ENCODE measurements around the gene TSPAN7. TPM values are rescaled to one million over a fixed set of nuclear protein-coding genes. Genes with fewer than 3 reads are reported as not detected.

TSPAN7 gene
- total RNA-seq, 5 donors from 2014 or later (not counting 1 experiment from before 2014, with no cell fraction given), result 0.62 to 1.3 (median 0.73) TPM; not detected in 2

DNA sequence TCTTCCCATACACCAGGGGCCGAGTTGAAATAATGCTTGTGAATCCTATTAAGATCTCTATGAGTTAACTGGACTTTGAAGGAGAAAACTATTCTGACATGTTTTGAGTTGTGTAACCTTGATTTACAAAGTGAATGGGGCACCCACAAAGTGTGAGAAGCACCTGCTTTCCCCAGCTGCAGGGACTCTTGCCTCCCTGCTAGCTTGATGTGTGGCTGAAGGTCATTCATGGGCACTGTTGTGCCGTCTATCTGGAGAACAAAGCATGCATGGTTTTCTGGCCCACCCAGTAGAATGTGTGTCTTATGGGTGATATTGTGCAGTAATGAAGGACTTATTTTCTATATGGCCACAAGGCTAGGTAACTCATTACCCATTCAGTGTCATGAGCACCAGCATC lies 53.1 kb downstream of the TSPAN7 start:
- CTCF ChIA-PET, result interaction anchor here in 1 of 2 donors (0.6 kb wide), 1 partner anchor 271 kb away, joined by 3 read pairs; no protein-coding TSS in a partner anchor
- H3K4me1 ChIP-seq (ENCODE audit: control insufficient read depth in 1 of 2, extremely low read depth in 1 of 2, insufficient read depth in 2 of 2, low read length in 2 of 2), result no peaks in the 10 kb centered on the region
- Mint-ChIP-seq H3K9me3 (no peaks in the 10 kb centered on the region), H3K4me3 (no peak overlapping the region), H3K4me1 (no peaks in the 10 kb centered on the region), H3K36me3 (no peaks in the 10 kb centered on the region), H3K27me3 (peaks cover 0 to 24% of the 10 kb centered on the region in 2 donors), H3K27ac (no peak overlapping the region)
- no peaks in the 10 kb centered on the region for H3K27me3 ChIP-seq (replicated peaks in 1 of 2; ENCODE audit: control insufficient read depth in 2 of 2, extremely low read depth in 1 of 2, insufficient read depth in 2 of 2, low read length in 1 of 2)
- POLR2A ChIA-PET, result no interaction called here
- ATAC-seq (replicated peaks in 1 of 4) (no peak), DNase-seq (no peak)
- H3K27ac ChIP-seq (ENCODE audit: low read length), result no peak overlapping the region
- WGBS (ENCODE audit: insufficient coverage), result no CpG with 5 or more reads among the region's 2 CpGs
- no peaks in the 10 kb centered on the region for H3K36me3 ChIP-seq (ENCODE audit: control insufficient read depth in 2 of 2, extremely low read depth in 1 of 2, insufficient read depth in 1 of 2, low read length in 1 of 2)
- H3K4me3 ChIP-seq (ENCODE audit: control insufficient read depth in 1 of 2, extremely low read depth in 1 of 2, low read length in 1 of 2), result no peak overlapping the region
- no peaks in the 10 kb centered on the region for H3K9me3 ChIP-seq

DNA sequence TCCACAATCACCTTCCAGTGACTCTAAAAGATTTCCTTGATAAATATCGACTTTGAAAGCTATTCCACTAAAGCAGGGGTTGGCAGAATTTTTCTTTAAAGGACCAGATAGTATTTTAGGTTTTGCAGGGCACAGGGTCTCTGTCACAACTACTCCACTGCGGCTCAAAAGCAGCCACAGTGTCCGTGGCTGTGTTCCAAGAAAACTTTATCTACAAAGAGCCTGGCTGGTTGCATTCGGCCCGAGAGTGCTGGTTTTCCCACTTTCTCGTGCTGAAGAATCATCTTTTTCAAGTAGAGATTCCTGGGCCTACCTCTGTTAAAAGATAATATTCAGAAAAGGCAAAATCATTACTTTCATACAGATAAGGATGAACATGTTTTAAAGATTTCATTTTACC lies 55.6 kb downstream of the TSPAN7 start:
- Mint-ChIP-seq H3K9me3 (no peaks in the 10 kb centered on the region), H3K4me3 (no peak overlapping the region), H3K4me1 (no peaks in the 10 kb centered on the region), H3K27ac (no peak overlapping the region), H3K27me3 (peaks cover 2 to 28% of the 10 kb centered on the region in 2 donors), H3K36me3 (no peaks in the 10 kb centered on the region)
- no peaks in the 10 kb centered on the region for H3K9me3 ChIP-seq
- no peak overlapping the region for H3K4me3 ChIP-seq (ENCODE audit: control insufficient read depth in 1 of 2, extremely low read depth in 1 of 2, low read length in 1 of 2)
- CTCF ChIA-PET, result no interaction called here
- no peak overlapping the region for H3K27ac ChIP-seq (ENCODE audit: low read length)
- no CpG with 5 or more reads among the region's 6 CpGs for WGBS (ENCODE audit: insufficient coverage)
- no peaks in the 10 kb centered on the region for H3K27me3 ChIP-seq (replicated peaks in 1 of 2; ENCODE audit: control insufficient read depth in 2 of 2, extremely low read depth in 1 of 2, insufficient read depth in 2 of 2, low read length in 1 of 2)
- DNase-seq, result no peak
- no peaks in the 10 kb centered on the region for H3K36me3 ChIP-seq (ENCODE audit: control insufficient read depth in 2 of 2, extremely low read depth in 1 of 2, insufficient read depth in 1 of 2, low read length in 1 of 2)
- POLR2A ChIA-PET, result no interaction called here
- ATAC-seq (replicated peaks in 1 of 4), result no peak
- no peaks in the 10 kb centered on the region for H3K4me1 ChIP-seq (ENCODE audit: control insufficient read depth in 1 of 2, extremely low read depth in 1 of 2, insufficient read depth in 2 of 2, low read length in 2 of 2)

DNA sequence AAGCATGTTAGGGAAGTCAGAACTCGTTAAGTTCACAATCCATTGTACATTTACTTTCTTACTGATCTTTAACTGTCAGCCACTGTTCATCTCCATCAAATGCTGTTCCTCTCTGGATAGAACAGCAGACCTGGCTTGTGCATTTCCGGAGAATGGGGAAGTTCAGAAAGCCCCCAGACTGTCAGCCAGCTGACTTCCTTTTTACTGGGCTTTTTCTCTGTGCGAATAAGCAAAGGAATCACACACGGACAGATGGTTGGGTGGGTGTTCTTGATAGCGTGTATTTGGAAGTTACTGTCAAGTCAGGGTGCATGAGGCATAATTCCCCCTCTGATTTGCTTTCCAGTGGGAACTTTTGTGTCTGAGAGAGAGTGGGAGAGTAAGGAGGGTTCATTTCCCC lies 56.8 kb downstream of the TSPAN7 start:
- ChIA-PET CTCF (no interaction called here), POLR2A (no interaction called here)
- WGBS (ENCODE audit: insufficient coverage), result no CpG with 5 or more reads among the region's 5 CpGs
- no peak for ATAC-seq (replicated peaks in 1 of 4)
- H3K36me3 ChIP-seq (ENCODE audit: control insufficient read depth in 2 of 2, extremely low read depth in 1 of 2, insufficient read depth in 1 of 2, low read length in 1 of 2), result no peaks in the 10 kb centered on the region
- Mint-ChIP-seq H3K9me3 (no peaks in the 10 kb centered on the region), H3K27me3 (peaks cover 2 to 34% of the 10 kb centered on the region in 2 donors), H3K27ac (no peak overlapping the region), H3K4me3 (no peak overlapping the region), H3K4me1 (no peaks in the 10 kb centered on the region), H3K36me3 (no peaks in the 10 kb centered on the region)
- no peak overlapping the region for H3K4me3 ChIP-seq (ENCODE audit: control insufficient read depth in 1 of 2, extremely low read depth in 1 of 2, low read length in 1 of 2)
- no peak for DNase-seq
- H3K27me3 ChIP-seq (replicated peaks in 1 of 2; ENCODE audit: control insufficient read depth in 2 of 2, extremely low read depth in 1 of 2, insufficient read depth in 2 of 2, low read length in 1 of 2), result no peaks in the 10 kb centered on the region
- no peaks in the 10 kb centered on the region for H3K9me3 ChIP-seq
- no peaks in the 10 kb centered on the region for H3K4me1 ChIP-seq (ENCODE audit: control insufficient read depth in 1 of 2, extremely low read depth in 1 of 2, insufficient read depth in 2 of 2, low read length in 2 of 2)
- no peak overlapping the region for H3K27ac ChIP-seq (ENCODE audit: low read length)

DNA sequence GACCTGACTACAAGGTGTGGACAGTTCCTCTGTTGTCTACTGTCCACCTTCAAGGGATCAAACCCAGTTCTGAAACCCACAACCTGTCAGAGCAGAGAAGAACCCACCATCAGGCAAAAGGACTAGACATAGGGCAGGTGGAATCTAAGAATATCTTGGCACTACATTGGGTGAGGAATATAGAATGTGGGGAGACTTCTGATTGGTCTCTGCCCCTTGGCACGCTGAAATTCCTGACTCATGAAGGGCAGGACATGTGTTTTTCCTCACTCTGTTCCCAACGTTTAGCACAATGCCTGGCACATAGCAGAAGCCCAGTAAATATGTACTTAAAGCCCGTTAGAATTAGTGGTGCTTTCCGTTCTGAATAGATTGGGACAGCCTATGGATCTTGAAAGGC lies 59.3 kb downstream of the TSPAN7 start:
- no peaks in the 10 kb centered on the region for H3K27me3 ChIP-seq (replicated peaks in 1 of 2; ENCODE audit: control insufficient read depth in 2 of 2, extremely low read depth in 1 of 2, insufficient read depth in 2 of 2, low read length in 1 of 2)
- no peak overlapping the region for H3K27ac Mint-ChIP-seq
- no peaks in the 10 kb centered on the region for H3K9me3 ChIP-seq
- H3K27me3 Mint-ChIP-seq, result peaks cover 7 to 34% of the 10 kb centered on the region in 2 donors
- no peaks in the 10 kb centered on the region for H3K9me3 Mint-ChIP-seq
- no peaks in the 10 kb centered on the region for H3K4me1 ChIP-seq (ENCODE audit: control insufficient read depth in 1 of 2, extremely low read depth in 1 of 2, insufficient read depth in 2 of 2, low read length in 2 of 2)
- H3K27ac ChIP-seq (ENCODE audit: low read length), result no peak overlapping the region
- no peak overlapping the region for H3K4me3 ChIP-seq (ENCODE audit: control insufficient read depth in 1 of 2, extremely low read depth in 1 of 2, low read length in 1 of 2)
- no peaks in the 10 kb centered on the region for H3K36me3 Mint-ChIP-seq
- DNase-seq (no peak), ATAC-seq (replicated peaks in 1 of 4) (no peak)
- no peak overlapping the region for H3K4me3 Mint-ChIP-seq
- H3K4me1 Mint-ChIP-seq, result no peaks in the 10 kb centered on the region
- ChIA-PET CTCF (no interaction called here), POLR2A (no interaction called here)
- H3K36me3 ChIP-seq (ENCODE audit: control insufficient read depth in 2 of 2, extremely low read depth in 1 of 2, insufficient read depth in 1 of 2, low read length in 1 of 2), result no peaks in the 10 kb centered on the region
- 73% methylated on average over 2 of the region's 4 CpGs for WGBS (ENCODE audit: insufficient coverage)

DNA sequence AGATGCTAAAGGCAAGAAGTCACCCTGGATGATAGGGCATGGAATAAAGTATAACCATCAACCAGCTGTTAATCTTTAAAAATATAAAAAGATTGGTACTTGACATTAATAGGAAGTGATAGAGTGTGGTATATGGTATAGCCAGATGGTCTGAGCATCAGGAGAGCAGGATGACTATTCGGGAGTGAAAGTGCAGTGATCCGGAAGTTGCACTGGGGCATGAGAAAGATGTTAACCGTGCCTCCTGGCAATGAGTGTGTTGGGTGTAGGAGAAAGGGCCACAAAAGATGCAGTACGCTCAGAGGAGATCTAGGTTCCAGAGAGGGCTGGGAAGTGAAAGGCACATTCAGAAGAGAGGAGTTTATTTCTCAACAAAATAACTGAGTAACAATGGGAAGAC lies 65.0 kb downstream of the TSPAN7 start:
- Histone ChIP-seq H3K36me3 (ENCODE audit: control insufficient read depth in 2 of 2, extremely low read depth in 1 of 2, insufficient read depth in 1 of 2, low read length in 1 of 2) (no peaks in the 10 kb centered on the region), H3K4me1 (ENCODE audit: control insufficient read depth in 1 of 2, extremely low read depth in 1 of 2, insufficient read depth in 2 of 2, low read length in 2 of 2) (no peaks in the 10 kb centered on the region), H3K27me3 (replicated peaks in 1 of 2; ENCODE audit: control insufficient read depth in 2 of 2, extremely low read depth in 1 of 2, insufficient read depth in 2 of 2, low read length in 1 of 2) (no peaks in the 10 kb centered on the region), H3K4me3 (ENCODE audit: control insufficient read depth in 1 of 2, extremely low read depth in 1 of 2, low read length in 1 of 2) (no peak overlapping the region), H3K27ac (ENCODE audit: low read length) (no peak overlapping the region), H3K9me3 (no peaks in the 10 kb centered on the region)
- ChIA-PET POLR2A (no interaction called here), CTCF (no interaction called here)
- ATAC-seq (replicated peaks in 1 of 4), result no peak
- no peak overlapping the region for H3K4me3 Mint-ChIP-seq
- peaks cover 7 to 25% of the 10 kb centered on the region in 2 donors for H3K27me3 Mint-ChIP-seq
- 66% methylated on average over 3 of the region's 4 CpGs for WGBS (ENCODE audit: insufficient coverage)
- no peaks in the 10 kb centered on the region for H3K9me3 Mint-ChIP-seq
- H3K36me3 Mint-ChIP-seq, result no peaks in the 10 kb centered on the region
- no peak for DNase-seq
- no peak overlapping the region for H3K27ac Mint-ChIP-seq
- no peaks in the 10 kb centered on the region for H3K4me1 Mint-ChIP-seq

DNA sequence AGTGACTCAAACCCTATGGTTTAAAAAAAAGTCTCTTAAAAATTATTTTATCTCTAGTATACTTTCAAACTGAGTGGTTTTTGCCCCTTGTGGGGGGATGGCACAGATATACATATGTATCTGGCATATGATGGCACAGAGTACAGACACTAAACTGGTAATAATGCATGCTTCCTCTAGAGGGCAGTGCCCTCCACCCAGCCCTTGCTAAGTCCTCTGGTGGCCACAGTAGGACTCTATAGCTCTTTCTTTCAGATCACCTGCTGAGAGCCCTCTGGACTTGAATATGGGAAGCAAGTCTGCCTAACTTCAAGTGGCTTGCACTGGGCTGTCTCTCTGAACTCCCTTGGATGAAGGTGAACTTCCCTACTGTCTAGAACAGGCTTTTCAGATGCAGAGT lies 66.3 kb downstream of the TSPAN7 start:
- H3K4me3 Mint-ChIP-seq, result no peak overlapping the region
- ATAC-seq (replicated peaks in 1 of 4) (peak in 2 of 4 experiments; percentile 50 to 52), DNase-seq (peak in 9 of 35 experiments; percentile 0 to 26 (median 1))
- Histone ChIP-seq H3K36me3 (ENCODE audit: control insufficient read depth in 2 of 2, extremely low read depth in 1 of 2, insufficient read depth in 1 of 2, low read length in 1 of 2) (no peaks in the 10 kb centered on the region), H3K9me3 (no peaks in the 10 kb centered on the region), H3K27me3 (replicated peaks in 1 of 2; ENCODE audit: control insufficient read depth in 2 of 2, extremely low read depth in 1 of 2, insufficient read depth in 2 of 2, low read length in 1 of 2) (no peaks in the 10 kb centered on the region), H3K4me3 (ENCODE audit: control insufficient read depth in 1 of 2, extremely low read depth in 1 of 2, low read length in 1 of 2) (no peak overlapping the region), H3K4me1 (ENCODE audit: control insufficient read depth in 1 of 2, extremely low read depth in 1 of 2, insufficient read depth in 2 of 2, low read length in 2 of 2) (no peaks in the 10 kb centered on the region), H3K27ac (ENCODE audit: low read length) (no peak overlapping the region)
- H3K4me1 Mint-ChIP-seq, result peaks cover 4 to 7% (median 6%) of the 10 kb centered on the region in 3 donors
- no peaks in the 10 kb centered on the region for H3K36me3 Mint-ChIP-seq
- peaks cover 6 to 19% of the 10 kb centered on the region in 2 donors for H3K27me3 Mint-ChIP-seq
- no peak overlapping the region for H3K27ac Mint-ChIP-seq
- CTCF ChIA-PET, result interaction anchor here in 1 of 2 donors (0.6 to 0.7 kb wide), 2 partner anchors 26 to 1588 kb away, joined by 4 read pairs; no protein-coding TSS in a partner anchor
- POLR2A ChIA-PET, result interaction anchor here in 1 of 2 donors (0.6 kb wide), 1 partner anchor 58 kb away, joined by 5 read pairs; no protein-coding TSS in a partner anchor
- H3K9me3 Mint-ChIP-seq, result no peaks in the 10 kb centered on the region

DNA sequence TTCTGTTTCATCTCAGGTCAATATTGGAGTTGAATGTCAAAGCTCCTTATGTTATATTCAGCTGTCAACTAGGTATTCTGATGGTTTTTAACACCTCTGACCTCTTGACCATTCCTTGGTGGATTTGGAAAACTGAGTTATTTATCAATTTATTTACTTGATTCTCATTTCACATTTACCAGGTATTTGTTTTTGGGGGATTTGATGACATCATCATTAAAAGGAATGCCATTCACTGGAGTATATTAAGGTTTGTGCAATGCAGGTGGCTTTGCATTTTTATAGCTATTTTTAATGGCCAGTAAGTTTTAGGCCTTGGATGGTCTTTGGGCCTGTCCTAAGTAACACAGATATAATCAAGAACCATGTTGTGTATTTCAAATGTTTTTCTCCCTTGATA lies 67.2 kb downstream of the TSPAN7 start:
- Mint-ChIP-seq H3K4me3 (no peak overlapping the region), H3K27ac (no peak overlapping the region), H3K36me3 (no peaks in the 10 kb centered on the region), H3K4me1 (peaks cover 4 to 9% (median 6%) of the 10 kb centered on the region in 3 donors), H3K27me3 (peaks cover 6 to 17% of the 10 kb centered on the region in 2 donors), H3K9me3 (no peaks in the 10 kb centered on the region)
- no peaks in the 10 kb centered on the region for H3K36me3 ChIP-seq (ENCODE audit: control insufficient read depth in 2 of 2, extremely low read depth in 1 of 2, insufficient read depth in 1 of 2, low read length in 1 of 2)
- no peaks in the 10 kb centered on the region for H3K9me3 ChIP-seq
- H3K4me1 ChIP-seq (ENCODE audit: control insufficient read depth in 1 of 2, extremely low read depth in 1 of 2, insufficient read depth in 2 of 2, low read length in 2 of 2), result no peaks in the 10 kb centered on the region
- H3K27ac ChIP-seq (ENCODE audit: low read length), result no peak overlapping the region
- ChIA-PET POLR2A (no interaction called here), CTCF (no interaction called here)
- ATAC-seq (replicated peaks in 1 of 4), result no peak
- H3K4me3 ChIP-seq (ENCODE audit: control insufficient read depth in 1 of 2, extremely low read depth in 1 of 2, low read length in 1 of 2), result no peak overlapping the region
- no peaks in the 10 kb centered on the region for H3K27me3 ChIP-seq (replicated peaks in 1 of 2; ENCODE audit: control insufficient read depth in 2 of 2, extremely low read depth in 1 of 2, insufficient read depth in 2 of 2, low read length in 1 of 2)
- no peak for DNase-seq
